Measurements from ENCODE around the gene MMP24OS. TPM values are rescaled to one million over a fixed set of nuclear protein-coding genes. Genes with fewer than 3 reads are reported as not detected.

The MMP24OS gene
- total RNA-seq, 1 donor from 2014 or later, result 71.6 TPM

GRCh38 chr20:35232575-35232974 is 45.3 kb downstream of the MMP24OS start:
- DNase-seq (ENCODE audit: low spot score), result no peak
- intact Hi-C loops (cut with DNase I), result no loop called here
- no peak for ATAC-seq

- ATAC-seq (peak; percentile 74), DNase-seq (ENCODE audit: low spot score) (peak; percentile 65)
- intact Hi-C loops (cut with DNase I), result no loop called here
These were observed 50.8 kb downstream of the MMP24OS start for GRCh38 chr20:35226884-35227681.

Other genes with a start within 250 kb of the MMP24OS start
- 50.4 TPM for gene TRPC4AP, start 185.3 kb downstream of the MMP24OS start, total RNA-seq
- 15.4 TPM for gene EDEM2, start 130.8 kb downstream of the MMP24OS start, total RNA-seq
- gene PROCR, start 106.0 kb downstream of the MMP24OS start, total RNA-seq, result 24.0 TPM
- 0.49 TPM for gene MMP24, start 51.4 kb downstream of the MMP24OS start, total RNA-seq
- 66.9 TPM for gene EIF6, start 6.7 kb upstream of the MMP24OS start, total RNA-seq
- gene FAM83C, start 14.3 kb upstream of the MMP24OS start, total RNA-seq, result not detected
- 70.8 TPM for gene UQCC1, start 133.9 kb upstream of the MMP24OS start, total RNA-seq
- 0.22 TPM for gene GDF5, start 160.1 kb upstream of the MMP24OS start, total RNA-seq
- gene CEP250, start 177.5 kb upstream of the MMP24OS start, total RNA-seq, result 39.1 TPM